ENCODE results near the gene HMGXB4. TPM values are rescaled to one million over a fixed set of nuclear protein-coding genes. Genes with fewer than 3 reads are reported as not detected.

Gene HMGXB4
- total and polyA plus RNA-seq, 2 of the 8 experiments (the other 6 are each of a cell fraction or from before 2014, with no cell fraction given) = 20.9 to 41.3 TPM

GRCh38 chr22:35316751-35317150 is 59.5 kb downstream of the HMGXB4 start:
- no peak overlapping the region for H2AK5ac ChIP-seq (ENCODE audit: low read depth, low read length)
- no peak overlapping the region for H4K5ac ChIP-seq (ENCODE audit: insufficient read length, low read depth, low read length)
- WGBS, 2 experiments (ENCODE audit: extremely low coverage in 1 of 2, insufficient coverage in 1 of 2, insufficient read length in 1 of 2, insufficient replicate concordance in 2 of 2, low coverage in 1 of 2, low lambda C conversion rate in 2 of 2, missing lambda C conversion rate in 1 of 2) = 88% methylated on average over 7 of the region's 7 CpGs; no CpG with 5 or more reads in 1 of the 2 experiments
- H2AFZ ChIP-seq (ENCODE audit: low read length) = no peak overlapping the region
- no peak overlapping the region for H4K91ac ChIP-seq (replicated peaks; ENCODE audit: insufficient read length, low read length)
- FAIRE-seq (no peak), DNase-seq (ENCODE audit: low read depth in 1 of 2, low spot score in 2 of 2) (no peak)
- H2BK120ac ChIP-seq (replicated peaks; ENCODE audit: low read depth, low read length) = no peak overlapping the region
- no peak overlapping the region for H3K18ac ChIP-seq (ENCODE audit: extremely low read depth, low read length)
- H3K79me2 ChIP-seq (ENCODE audit: control insufficient read depth in 1 of 2, insufficient read depth in 2 of 2, low read length in 2 of 2) = no peaks in the 10 kb centered on the region
- H3K79me1 ChIP-seq (ENCODE audit: low read depth, low read length) = peaks cover 7% of the 10 kb centered on the region
- H2BK12ac ChIP-seq (ENCODE audit: low read depth, low read length) = no peak overlapping the region
- H3K23ac ChIP-seq (ENCODE audit: insufficient read length) = no peak overlapping the region
- peaks cover 2 to 6% of the 10 kb centered on the region in 2 experiments for H4K20me1 ChIP-seq (replicated peaks in 1 of 2; ENCODE audit: control insufficient read depth in 1 of 2, insufficient read depth in 2 of 2, low read length in 2 of 2)
- no peak overlapping the region for H3K9ac ChIP-seq (replicated peaks in 1 of 4; ENCODE audit: extremely low read depth in 1 of 4, low read depth in 3 of 4, low read length in 3 of 4)
- no peak overlapping the region for H4K8ac ChIP-seq (ENCODE audit: extremely low read depth, insufficient read depth, low read length)
- H2BK15ac ChIP-seq (ENCODE audit: low read length) = no peak overlapping the region
- H2BK20ac ChIP-seq (ENCODE audit: low read length) = no peak overlapping the region
- no peaks in the 10 kb centered on the region for H3K9me3 ChIP-seq (ENCODE audit: insufficient read depth in 2 of 2, low read depth in 1 of 2, low read length in 1 of 2)
- no peaks in the 10 kb centered on the region; a peak in 1 of 8 replicates for H3K36me3 ChIP-seq (ENCODE audit: control insufficient read depth in 2 of 4, insufficient read depth in 4 of 4, low read length in 3 of 4)
- no peak overlapping the region for H3K56ac ChIP-seq (replicated peaks; ENCODE audit: insufficient read length, low read depth, low read length)
- H3K4me1 ChIP-seq (replicated peaks in 1 of 4; ENCODE audit: control insufficient read depth in 3 of 4, insufficient read depth in 4 of 4, low read length in 3 of 4) = peaks cover 0 to 2% (median 0%) of the 10 kb centered on the region in 4 experiments; a peak in 3 of 7 replicates
- H3K4ac ChIP-seq (replicated peaks; ENCODE audit: insufficient read length, low read depth, low read length) = no peak overlapping the region
- ChIA-PET POLR2A (ENCODE audit: partially characterized antibody) (interaction anchor here (1.5 to 1.6 kb wide), 2 partner anchors 11 to 17 kb away, joined by 4 to 5 read pairs; partner anchors contain the start of gene TOM1), CTCF (ENCODE audit: partially characterized antibody) (no interaction called here)
- no peak overlapping the region for H3K27ac ChIP-seq (ENCODE audit: low read depth, low read length)
- no peaks in the 10 kb centered on the region for H3K27me3 ChIP-seq (replicated peaks in 1 of 4; ENCODE audit: control insufficient read depth in 3 of 4, extremely low read depth in 1 of 4, insufficient read depth in 3 of 4, low read length in 3 of 4)
- no peak overlapping the region for H2BK5ac ChIP-seq (ENCODE audit: low read depth, low read length)
- H3K23me2 ChIP-seq (ENCODE audit: low read depth, low read length) = no peaks in the 10 kb centered on the region
- H3K4me2 ChIP-seq (ENCODE audit: insufficient read depth in 1 of 2, low read depth in 2 of 2, low read length in 2 of 2) = no peak overlapping the region
- no peak overlapping the region for H3K4me3 ChIP-seq (ENCODE audit: extremely low read depth in 1 of 4, insufficient read depth in 2 of 4, low read depth in 3 of 4, low read length in 4 of 4)
- H3K14ac ChIP-seq (ENCODE audit: insufficient read length) = no peak overlapping the region
- no peak for TF ChIP-seq ZNF274 (IDR thresholded peaks at IDR 0.05; ENCODE audit: borderline replicate concordance, extremely low read depth, low read length)
- TF ChIP-seq PHF8 (conservative IDR thresholded peaks at IDR 0.05; ENCODE audit: low read depth, low read length) = no peak
- TF ChIP-seq, protein P1, sequence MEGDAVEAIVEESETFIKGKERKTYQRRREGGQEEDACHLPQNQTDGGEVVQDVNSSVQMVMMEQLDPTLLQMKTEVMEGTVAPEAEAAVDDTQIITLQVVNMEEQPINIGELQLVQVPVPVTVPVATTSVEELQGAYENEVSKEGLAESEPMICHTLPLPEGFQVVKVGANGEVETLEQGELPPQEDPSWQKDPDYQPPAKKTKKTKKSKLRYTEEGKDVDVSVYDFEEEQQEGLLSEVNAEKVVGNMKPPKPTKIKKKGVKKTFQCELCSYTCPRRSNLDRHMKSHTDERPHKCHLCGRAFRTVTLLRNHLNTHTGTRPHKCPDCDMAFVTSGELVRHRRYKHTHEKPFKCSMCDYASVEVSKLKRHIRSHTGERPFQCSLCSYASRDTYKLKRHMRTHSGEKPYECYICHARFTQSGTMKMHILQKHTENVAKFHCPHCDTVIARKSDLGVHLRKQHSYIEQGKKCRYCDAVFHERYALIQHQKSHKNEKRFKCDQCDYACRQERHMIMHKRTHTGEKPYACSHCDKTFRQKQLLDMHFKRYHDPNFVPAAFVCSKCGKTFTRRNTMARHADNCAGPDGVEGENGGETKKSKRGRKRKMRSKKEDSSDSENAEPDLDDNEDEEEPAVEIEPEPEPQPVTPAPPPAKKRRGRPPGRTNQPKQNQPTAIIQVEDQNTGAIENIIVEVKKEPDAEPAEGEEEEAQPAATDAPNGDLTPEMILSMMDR (IDR thresholded peaks at IDR 0.05; ENCODE audit: control extremely low read depth in 1 of 3, insufficient read depth in 1 of 3, low read depth in 1 of 3, low read length in 3 of 3) = no peak
- no peak for TF ChIP-seq KDM4A (IDR thresholded peaks at IDR 0.05; ENCODE audit: low read depth, low read length, severe bottlenecking)
- TF ChIP-seq RAD21 (IDR thresholded peaks at IDR 0.05 in 1 of 2, conservative IDR thresholded peaks at IDR 0.05 in 1 of 2; ENCODE audit: low read depth in 2 of 2, low read length in 2 of 2) = no peak
- no peak for TF ChIP-seq RXRA (IDR thresholded peaks at IDR 0.05; ENCODE audit: insufficient read depth, low read depth, low read length)
- no peak for TF ChIP-seq POU5F1 (IDR thresholded peaks at IDR 0.05; ENCODE audit: low read depth, low read length)
- no peak for TF ChIP-seq CHD1 (IDR thresholded peaks at IDR 0.05; ENCODE audit: low read depth, low read length)
- TF ChIP-seq BACH1 (IDR thresholded peaks at IDR 0.05; ENCODE audit: low read length) = no peak
- no peak for TF ChIP-seq SP4 (IDR thresholded peaks at IDR 0.05; ENCODE audit: low read length)
- no peak for TF ChIP-seq KDM1A (IDR thresholded peaks at IDR 0.05; ENCODE audit: borderline replicate concordance, low read length)

All from H1 (cell line).